ENCODE measurements around the gene RAB40A. TPM values are rescaled to one million over a fixed set of nuclear protein-coding genes. Genes with fewer than 3 reads are reported as not detected.

The RAB40A gene
- total RNA-seq, 1 donor from 2014 or later: 0.23 TPM

- H3K4me3 ChIP-seq (ENCODE audit: low read depth, low read length): no peak overlapping the region
- DNase-seq (ENCODE audit: low read depth): no peak
- no peak for TF ChIP-seq CTCF (conservative IDR thresholded peaks at IDR 0.05; ENCODE audit: low read depth, low read length)
Observed at GRCh38 chrX:103530545-103530944, 11.3 kb upstream of the RAB40A start.

GRCh38 chrX:103529550-103529949 lies 10.3 kb upstream of the RAB40A start:
- no peak for DNase-seq (ENCODE audit: low read depth)
- no peak overlapping the region for H3K4me3 ChIP-seq (ENCODE audit: low read depth, low read length)
- TF ChIP-seq CTCF (conservative IDR thresholded peaks at IDR 0.05; ENCODE audit: low read depth, low read length): no peak

GRCh38 chrX:103524747-103525146 lies 5.5 kb upstream of the RAB40A start:
- no peak for TF ChIP-seq CTCF (conservative IDR thresholded peaks at IDR 0.05; ENCODE audit: low read depth, low read length)
- DNase-seq (ENCODE audit: low read depth): no peak
- H3K4me3 ChIP-seq (ENCODE audit: low read depth, low read length): no peak overlapping the region

- DNase-seq (ENCODE audit: low read depth): no peak
- H3K4me3 ChIP-seq (ENCODE audit: low read depth, low read length): no peak overlapping the region
- TF ChIP-seq CTCF (conservative IDR thresholded peaks at IDR 0.05; ENCODE audit: low read depth, low read length): no peak
Observed at GRCh38 chrX:103523605-103524004, 4.3 kb upstream of the RAB40A start.

- H3K4me3 ChIP-seq (ENCODE audit: low read depth, low read length): no peak overlapping the region
- TF ChIP-seq CTCF (conservative IDR thresholded peaks at IDR 0.05; ENCODE audit: low read depth, low read length): no peak
- DNase-seq (ENCODE audit: low read depth): no peak
Observed at GRCh38 chrX:103520386-103520785, 1.1 kb upstream of the RAB40A start.

GRCh38 chrX:103518571-103518970 lies 718 bp downstream of the RAB40A start:
- no peak for DNase-seq (ENCODE audit: low read depth)
- no peak for TF ChIP-seq CTCF (conservative IDR thresholded peaks at IDR 0.05; ENCODE audit: low read depth, low read length)
- no peak overlapping the region for H3K4me3 ChIP-seq (ENCODE audit: low read depth, low read length)

GRCh38 chrX:103517246-103517645 lies 2.0 kb downstream of the RAB40A start:
- no peak for DNase-seq (ENCODE audit: low read depth)
- no peak for TF ChIP-seq CTCF (conservative IDR thresholded peaks at IDR 0.05; ENCODE audit: low read depth, low read length)
- no peak overlapping the region for H3K4me3 ChIP-seq (ENCODE audit: low read depth, low read length)

All from epithelial cell of proximal tubule (primary cell).